Spleen (tissue), 7 donors: ENCODE results near the gene PPDPF.

Experiments used
- POLR2A ChIP-seq, 3 donors: fragments of 450-650 bp; IDR thresholded peaks; one replicate each; pipeline ENCODE4 v1.5.1; 2017; ENCODE audit warnings: antibody characterized with exemption in 3 of 3, mild to moderate bottlenecking in 1 of 3
- POLR2AphosphoS5 ChIP-seq, 3 donors: sonication (generic); formaldehyde crosslinking; IDR thresholded peaks; one replicate each; pipeline ENCODE4 v1.5.1; 2017; ENCODE audit warnings: antibody characterized with exemption in 3 of 3
- TF ChIP-seq, protein P1 (sequence below), 11 experiments: fragments of 200-600 bp in 7 of 11; fragments of 450-650 bp in 4 of 11; sonication (generic) in 4 of 11; IDR thresholded peaks in 8 of 11; conservative IDR thresholded peaks in 3 of 11; 1 replicate in 7 of 11; 2 replicates in 4 of 11; pipeline versions ENCODE4 v1.4.0 to v1.8.0; 2016 to 2021; ENCODE audit warnings: antibody characterized with exemption in 11 of 11, inconsistent platforms in 4 of 11, mild to moderate bottlenecking in 1 of 11
- donor health status: DM: no; HTN: no; CAD: no; lungs with moderate emphysema.
- donor health status: DM: no; HTN: no; CAD: no.
- donor health status: DM: no; HTN: no; CAD: no.

GRCh38 chr20:63499338-63499969 lies 21.1 kb upstream of the PPDPF start:
- TF ChIP-seq, protein P1, sequence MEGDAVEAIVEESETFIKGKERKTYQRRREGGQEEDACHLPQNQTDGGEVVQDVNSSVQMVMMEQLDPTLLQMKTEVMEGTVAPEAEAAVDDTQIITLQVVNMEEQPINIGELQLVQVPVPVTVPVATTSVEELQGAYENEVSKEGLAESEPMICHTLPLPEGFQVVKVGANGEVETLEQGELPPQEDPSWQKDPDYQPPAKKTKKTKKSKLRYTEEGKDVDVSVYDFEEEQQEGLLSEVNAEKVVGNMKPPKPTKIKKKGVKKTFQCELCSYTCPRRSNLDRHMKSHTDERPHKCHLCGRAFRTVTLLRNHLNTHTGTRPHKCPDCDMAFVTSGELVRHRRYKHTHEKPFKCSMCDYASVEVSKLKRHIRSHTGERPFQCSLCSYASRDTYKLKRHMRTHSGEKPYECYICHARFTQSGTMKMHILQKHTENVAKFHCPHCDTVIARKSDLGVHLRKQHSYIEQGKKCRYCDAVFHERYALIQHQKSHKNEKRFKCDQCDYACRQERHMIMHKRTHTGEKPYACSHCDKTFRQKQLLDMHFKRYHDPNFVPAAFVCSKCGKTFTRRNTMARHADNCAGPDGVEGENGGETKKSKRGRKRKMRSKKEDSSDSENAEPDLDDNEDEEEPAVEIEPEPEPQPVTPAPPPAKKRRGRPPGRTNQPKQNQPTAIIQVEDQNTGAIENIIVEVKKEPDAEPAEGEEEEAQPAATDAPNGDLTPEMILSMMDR (IDR thresholded peaks at IDR 0.05 in 8 of 11, conservative IDR thresholded peaks at IDR 0.05 in 3 of 11) = peak in 1 of 11 experiments; percentile 0
- TF ChIP-seq POLR2A (IDR thresholded peaks at IDR 0.05) (no peak), POLR2AphosphoS5 (IDR thresholded peaks at IDR 0.05) (no peak)
